Measurements from ENCODE around the gene LYSMD2. TPM values are rescaled to one million over a fixed set of nuclear protein-coding genes. Genes with fewer than 3 reads are reported as not detected.
A peak's percentile ranks its signal among the peaks of the same experiment; 100 is the strongest.

The LYSMD2 gene
- total RNA-seq, 2 experiments from 2014 or later = 17.4 TPM

GRCh38 chr15:51776952-51777569 lies 39.6 kb upstream of the LYSMD2 start:
- Histone ChIP-seq H3K4me1 (ENCODE audit: insufficient read depth, low read length) (no peaks in the 10 kb centered on the region), H3K27me3 (ENCODE audit: control insufficient read depth in 1 of 2, insufficient read depth in 2 of 2, low read length in 2 of 2) (no peaks in the 10 kb centered on the region), H3K36me3 (ENCODE audit: insufficient read depth, low read length) (peaks cover 26% of the 10 kb centered on the region), H3K4me3 (ENCODE audit: low read length) (no peak overlapping the region), H3K9me3 (ENCODE audit: control insufficient read depth in 1 of 2, insufficient read depth in 1 of 2, low read length in 2 of 2) (no peaks in the 10 kb centered on the region), H3K27ac (ENCODE audit: low read depth in 1 of 2, low read length in 2 of 2) (no peak overlapping the region)
- Mint-ChIP-seq H3K4me1 (ENCODE audit: low read depth) (peaks cover 9% of the 10 kb centered on the region), H3K9me3 (no peaks in the 10 kb centered on the region), H3K27ac (no peak overlapping the region), H3K4me3 (no peak overlapping the region), H3K36me3 (ENCODE audit: low read depth) (peaks cover 73% of the 10 kb centered on the region), H3K27me3 (no peaks in the 10 kb centered on the region)
- ChIA-PET POLR2A (interaction anchor here (2.0 kb wide), 2 partner anchors 40 to 127 kb away, joined by 15 to 32 read pairs; partner anchors contain the start of gene LYSMD2), CTCF (interaction anchor here (0.8 to 3.5 kb wide), 37 partner anchors 9 to 614 kb away, joined by 3 to 179 read pairs (median 5); partner anchors contain the start of genes DMXL2, LYSMD2, SCG3 and TMOD2)
- intact Hi-C loops (cut with DNase I, micrococcal nuclease) = loop anchor here (1.0 to 5.0 kb wide), 4 partner anchors 42 to 615 kb away; no protein-coding TSS in a partner anchor
- TF ChIP-seq CTCF (IDR thresholded peaks at IDR 0.05) = peak; percentile 70
- peak; percentile 85 for ATAC-seq (ENCODE audit: poor library complexity)
- peak; percentile 32 to 83 (median 50) for DNase-seq

- no peaks in the 10 kb centered on the region for H3K9me3 Mint-ChIP-seq
- Histone ChIP-seq H3K27ac (ENCODE audit: low read depth in 1 of 2, low read length in 2 of 2) (no peak overlapping the region), H3K4me3 (ENCODE audit: low read length) (no peak overlapping the region), H3K36me3 (ENCODE audit: insufficient read depth, low read length) (peaks cover 26% of the 10 kb centered on the region), H3K4me1 (ENCODE audit: insufficient read depth, low read length) (no peaks in the 10 kb centered on the region), H3K27me3 (ENCODE audit: control insufficient read depth in 1 of 2, insufficient read depth in 2 of 2, low read length in 2 of 2) (no peaks in the 10 kb centered on the region), H3K9me3 (ENCODE audit: control insufficient read depth in 1 of 2, insufficient read depth in 1 of 2, low read length in 2 of 2) (no peaks in the 10 kb centered on the region)
- ATAC-seq (ENCODE audit: poor library complexity) (peak; percentile 78), DNase-seq (peak; percentile 13 to 74 (median 45))
- no peak overlapping the region for H3K27ac Mint-ChIP-seq
- peak; percentile 80 for TF ChIP-seq CTCF (IDR thresholded peaks at IDR 0.05)
- intact Hi-C loops (cut with DNase I, micrococcal nuclease) = loop anchor here (1.0 to 5.0 kb wide), 4 partner anchors 41 to 614 kb away; no protein-coding TSS in a partner anchor
- H3K4me3 Mint-ChIP-seq = no peak overlapping the region
- H3K4me1 Mint-ChIP-seq (ENCODE audit: low read depth) = peaks cover 9% of the 10 kb centered on the region
- POLR2A ChIA-PET = interaction anchor here (0.8 to 2.0 kb wide), 4 partner anchors 39 to 131 kb away, joined by 3 to 32 read pairs (median 9); partner anchors contain the start of gene LYSMD2
- H3K27me3 Mint-ChIP-seq = no peaks in the 10 kb centered on the region
- peaks cover 69% of the 10 kb centered on the region for H3K36me3 Mint-ChIP-seq (ENCODE audit: low read depth)
- CTCF ChIA-PET = interaction anchor here (0.7 to 3.5 kb wide), 40 partner anchors 9 to 614 kb away, joined by 3 to 179 read pairs (median 5); partner anchors contain the start of genes DMXL2, LYSMD2, SCG3 and TMOD2
These were observed 38.7 kb upstream of the LYSMD2 start for GRCh38 chr15:51775967-51776816.

- no peak overlapping the region for H3K4me3 ChIP-seq (ENCODE audit: low read length)
- no peak for TF ChIP-seq CTCF (IDR thresholded peaks at IDR 0.05)
- Mint-ChIP-seq H3K36me3 (ENCODE audit: low read depth) (peaks cover 65% of the 10 kb centered on the region), H3K9me3 (no peaks in the 10 kb centered on the region), H3K27me3 (no peaks in the 10 kb centered on the region), H3K4me1 (ENCODE audit: low read depth) (peaks cover 9% of the 10 kb centered on the region), H3K27ac (no peak overlapping the region), H3K4me3 (no peak overlapping the region)
- no peak overlapping the region for H3K27ac ChIP-seq (ENCODE audit: low read depth in 1 of 2, low read length in 2 of 2)
- intact Hi-C loops (cut with DNase I, micrococcal nuclease) = loop anchor here in 1 of 2 experiments (5.0 kb wide), 1 partner anchor 613 kb away; no protein-coding TSS in a partner anchor
- H3K27me3 ChIP-seq (ENCODE audit: control insufficient read depth in 1 of 2, insufficient read depth in 2 of 2, low read length in 2 of 2) = no peaks in the 10 kb centered on the region
- H3K4me1 ChIP-seq (ENCODE audit: insufficient read depth, low read length) = no peaks in the 10 kb centered on the region
- H3K36me3 ChIP-seq (ENCODE audit: insufficient read depth, low read length) = peaks cover 20% of the 10 kb centered on the region
- CTCF ChIA-PET = interaction anchor here (3.5 kb wide), 1 partner anchor 125 kb away, joined by 179 read pairs; no protein-coding TSS in a partner anchor
- DNase-seq = no peak
- no peaks in the 10 kb centered on the region for H3K9me3 ChIP-seq (ENCODE audit: control insufficient read depth in 1 of 2, insufficient read depth in 1 of 2, low read length in 2 of 2)
- no peak for ATAC-seq (ENCODE audit: poor library complexity)
- POLR2A ChIA-PET = interaction anchor here (0.8 kb wide), 1 partner anchor 38 kb away, joined by 3 read pairs; the partner anchor contains the start of gene LYSMD2
These were observed 37.5 kb upstream of the LYSMD2 start for GRCh38 chr15:51774916-51775315.

Data from CD4-positive, alpha-beta T cell (primary cell).